CD14-positive monocyte (primary cell): ENCODE measurements around the gene SLC29A1. TPM values are rescaled to one million over a fixed set of nuclear protein-coding genes. Genes with fewer than 3 reads are reported as not detected.

Experiments used
- DNase-seq, 3 donors: peaks; one replicate each; pipeline ENCODE4 v3.0.0-alpha.2; 2011 to 2022
- H2AFZ ChIP-seq: 2 replicates; pipeline ENCODE4 v1.6.0; 2012; ENCODE audit warnings: mild to moderate bottlenecking, low read depth, low read length, inconsistent platforms; ENCODE audit not compliant: insufficient read depth, poor library complexity, severe bottlenecking
- H3K27ac ChIP-seq, 2 donors: 1 replicate in 1 of 2; 2 replicates in 1 of 2; pipeline ENCODE4 v1.5.1; 2012 to 2013; ENCODE audit warnings: low read length in 2 of 2, control low read depth in 1 of 2, inconsistent platforms in 1 of 2, low read depth in 1 of 2, mild to moderate bottlenecking in 1 of 2
- H3K27me3 ChIP-seq, 2 donors: one replicate each; pipeline versions ENCODE4 v1.6.0 to v1.6.1; 2011 to 2013; ENCODE audit warnings: low read length in 2 of 2; ENCODE audit not compliant: control insufficient read depth in 2 of 2, insufficient read depth in 2 of 2
- H3K36me3 ChIP-seq, 2 donors: replicated peaks in 1 of 2; 1 replicate in 1 of 2; 2 replicates in 1 of 2; pipeline versions ENCODE4 v1.5.1 to v1.6.1; 2012 to 2013; ENCODE audit warnings: low read length in 2 of 2, control low read depth in 1 of 2, inconsistent platforms in 1 of 2, mild to moderate bottlenecking in 1 of 2; ENCODE audit not compliant: insufficient read depth in 2 of 2, control insufficient read depth in 1 of 2
- H3K4me1 ChIP-seq, 2 donors: 1 replicate in 1 of 2; 2 replicates in 1 of 2; pipeline versions ENCODE4 v1.5.1 to v1.6.1; 2012 to 2013; ENCODE audit warnings: low read length in 2 of 2, control low read depth in 1 of 2, inconsistent platforms in 1 of 2, mild to moderate bottlenecking in 1 of 2, moderate library complexity in 1 of 2; ENCODE audit not compliant: insufficient read depth in 2 of 2, control insufficient read depth in 1 of 2
- H3K4me2 ChIP-seq: replicated peaks from 2 replicates; pipeline ENCODE3; 2012; ENCODE audit warnings: low read length, moderate library complexity, mild to moderate bottlenecking; ENCODE audit not compliant: poor library complexity, severe bottlenecking; ENCODE audit errors: extremely low read depth
- H3K4me3 ChIP-seq, 3 experiments: fragments of 200-600 bp in 1 of 3; sonication (generic) in 1 of 3; replicated peaks in 1 of 3; 1 replicate in 2 of 3; 2 replicates in 1 of 3; pipeline ENCODE4 v1.5.1; 2011 to 2013; ENCODE audit warnings: low read length in 3 of 3, mild to moderate bottlenecking in 3 of 3, control low read depth in 2 of 3, low read depth in 2 of 3, inconsistent platforms in 1 of 3, moderate library complexity in 1 of 3
- H3K79me2 ChIP-seq: 2 replicates; pipeline ENCODE4 v1.6.0; 2012; ENCODE audit warnings: mild to moderate bottlenecking, control low read depth, inconsistent platforms, low read length, moderate library complexity; ENCODE audit not compliant: insufficient read depth
- H3K9ac ChIP-seq: 2 replicates; pipeline ENCODE4 v1.6.0; 2017; ENCODE audit warnings: low read length, mild to moderate bottlenecking; ENCODE audit not compliant: insufficient read depth, poor library complexity, severe bottlenecking
- H3K9me3 ChIP-seq, 2 donors: replicated peaks in 1 of 2; 1 replicate in 1 of 2; 2 replicates in 1 of 2; pipeline versions ENCODE4 v1.5.1 to v1.6.1; 2012 to 2013; ENCODE audit warnings: low read length in 2 of 2, control low read depth in 1 of 2; ENCODE audit not compliant: control insufficient read depth in 1 of 2, insufficient read depth in 1 of 2
- H4K20me1 ChIP-seq: 2 replicates; pipeline ENCODE4 v1.6.0; 2012; ENCODE audit warnings: mild to moderate bottlenecking, low read length, control low read depth, moderate library complexity; ENCODE audit not compliant: insufficient read depth
- H3K27ac Mint-ChIP-seq, 7 donors: one replicate each; pipeline ENCODE4 v1.8.0; 2020; ENCODE audit warnings: mild to moderate bottlenecking in 7 of 7, mixed read lengths in 7 of 7, moderate library complexity in 6 of 7, inconsistent platforms in 2 of 7
- H3K27me3 Mint-ChIP-seq, 3 donors: one replicate each; pipeline ENCODE4 v1.8.0; 2021 to 2022; ENCODE audit warnings: low read depth in 3 of 3, mild to moderate bottlenecking in 3 of 3, mixed read lengths in 3 of 3, moderate library complexity in 3 of 3, inconsistent platforms in 1 of 3
- H3K36me3 Mint-ChIP-seq, 2 donors: one replicate each; pipeline ENCODE4 v1.8.0; 2020; ENCODE audit warnings: mixed read lengths in 2 of 2, inconsistent platforms in 1 of 2, mild to moderate bottlenecking in 1 of 2
- H3K4me1 Mint-ChIP-seq: one replicate; pipeline ENCODE4 v1.8.0; 2020; ENCODE audit warnings: mild to moderate bottlenecking, mixed read lengths
- H3K4me3 Mint-ChIP-seq, 2 donors: one replicate each; pipeline ENCODE4 v1.8.0; 2020; ENCODE audit warnings: mild to moderate bottlenecking in 2 of 2, mixed read lengths in 2 of 2, moderate library complexity in 1 of 2
- H3K9me3 Mint-ChIP-seq, 7 donors: one replicate each; pipeline ENCODE4 v1.8.0; 2020 to 2022; ENCODE audit warnings: mixed read lengths in 7 of 7, mild to moderate bottlenecking in 6 of 7, moderate library complexity in 6 of 7, inconsistent platforms in 2 of 7
- CTCF ChIP-seq: fragments of 200-600 bp; IDR thresholded peaks from one replicate; pipeline ENCODE4 v1.8.0; 2022; ENCODE audit warnings: antibody characterized with exemption, mild to moderate bottlenecking
- WGBS: methylation state at CpG from one replicate; pipeline ENCODE4 v1.1.5; 2013; ENCODE audit warnings: missing lambda C conversion rate; ENCODE audit not compliant: insufficient coverage; 5-methylcytosine and 5-hydroxymethylcytosine counted together
- intact Hi-C, 2 donors: fragments of 100-400 bp; cut with micrococcal nuclease; formaldehyde crosslinking; loops; one replicate each; pipeline versions ENCODE4 v1.15.0 to v1.15.1; 2023
- polyA plus RNA-seq, 3 donors: library from polyadenylated mRNA; depleted of rRNA in 1 of 3; unstranded in 2 of 3; stranded (reverse) in 1 of 3; fragments of 300-500 nt in 2 of 3; fragments of >200 nt in 1 of 3; fragmentation: Illumina TruSeq in 2 of 3; gene quantifications; 1 replicate in 2 of 3; 2 replicates in 1 of 3; pipeline ENCODE4 v1.2.3, GENCODE V29; 2012 to 2021

The SLC29A1 gene
- polyA plus RNA-seq, 3 donors: 14.3 to 23.2 (median 15.0) TPM

- H3K4me3 Mint-ChIP-seq: no peak overlapping the region
- intact Hi-C loops: no loop called here
- no peaks in the 10 kb centered on the region for H3K36me3 Mint-ChIP-seq
- no peak overlapping the region for H3K27ac Mint-ChIP-seq
- H3K4me2 ChIP-seq: no peak overlapping the region
- no peaks in the 10 kb centered on the region for H3K4me1 ChIP-seq
- H3K4me1 Mint-ChIP-seq: no peaks in the 10 kb centered on the region
- TF ChIP-seq CTCF: no peak
- H3K9me3 ChIP-seq: no peaks in the 10 kb centered on the region
- no peak overlapping the region for H3K27ac ChIP-seq
- H2AFZ ChIP-seq: no peak overlapping the region
- no peaks in the 10 kb centered on the region for H3K79me2 ChIP-seq
- no peaks in the 10 kb centered on the region for H3K36me3 ChIP-seq
- H3K9me3 Mint-ChIP-seq: no peaks in the 10 kb centered on the region
- H3K4me3 ChIP-seq: no peak overlapping the region
- H3K27me3 ChIP-seq: no peaks in the 10 kb centered on the region
- WGBS: 79% methylated on average over 5 of the region's 6 CpGs
- H3K27me3 Mint-ChIP-seq: peaks cover 0 to 2% (median 1%) of the 10 kb centered on the region in 3 donors
- no peak overlapping the region for H3K9ac ChIP-seq
- no peaks in the 10 kb centered on the region for H4K20me1 ChIP-seq
- no peak for DNase-seq
Measured at GRCh38 chr6:44203955-44204354, 19.4 kb upstream of the SLC29A1 start.

- no peak overlapping the region for H3K4me3 ChIP-seq
- Mint-ChIP-seq H3K4me3 (no peak overlapping the region), H3K27ac (no peak overlapping the region), H3K27me3 (peaks cover 0 to 2% (median 1%) of the 10 kb centered on the region in 3 donors), H3K9me3 (no peaks in the 10 kb centered on the region), H3K36me3 (no peaks in the 10 kb centered on the region), H3K4me1 (peaks cover 15% of the 10 kb centered on the region)
- no peak overlapping the region for H3K9ac ChIP-seq
- H3K27me3 ChIP-seq: no peaks in the 10 kb centered on the region
- no peaks in the 10 kb centered on the region for H3K79me2 ChIP-seq
- no peak for DNase-seq
- no peaks in the 10 kb centered on the region for H3K9me3 ChIP-seq
- no peak overlapping the region for H3K27ac ChIP-seq
- H3K4me1 ChIP-seq: peaks cover 14 to 19% of the 10 kb centered on the region in 2 donors
- H3K4me2 ChIP-seq: no peak overlapping the region
- no peaks in the 10 kb centered on the region for H4K20me1 ChIP-seq
- no peaks in the 10 kb centered on the region for H3K36me3 ChIP-seq
- intact Hi-C loops: no loop called here
- H2AFZ ChIP-seq: no peak overlapping the region
- no peak for TF ChIP-seq CTCF
- 100% methylated on average over 1 of the region's 6 CpGs for WGBS
Measured at GRCh38 chr6:44207966-44208365, 15.4 kb upstream of the SLC29A1 start.
